Stimulated activated CD4-positive, alpha-beta T cell treated with anti-CD3 and anti-CD28 coated beads, Interleukin-2, amount 100 ng/mL, for 48 hours (primary cell): ENCODE measurements around the gene PLA2G7.
A peak's percentile ranks its signal among the peaks of the same experiment; 100 is the strongest.
"Not testable (repeated sequence)": the region's sequence is repeated elsewhere in the genome, so short reads cannot be mapped to it uniquely, and the experiment has no call there.

Source experiments
- DNase-seq, 2 donors: peaks; one replicate each; pipeline ENCODE4 v3.0.0-alpha.2; 2020

PLA2G7 gene

DNA sequence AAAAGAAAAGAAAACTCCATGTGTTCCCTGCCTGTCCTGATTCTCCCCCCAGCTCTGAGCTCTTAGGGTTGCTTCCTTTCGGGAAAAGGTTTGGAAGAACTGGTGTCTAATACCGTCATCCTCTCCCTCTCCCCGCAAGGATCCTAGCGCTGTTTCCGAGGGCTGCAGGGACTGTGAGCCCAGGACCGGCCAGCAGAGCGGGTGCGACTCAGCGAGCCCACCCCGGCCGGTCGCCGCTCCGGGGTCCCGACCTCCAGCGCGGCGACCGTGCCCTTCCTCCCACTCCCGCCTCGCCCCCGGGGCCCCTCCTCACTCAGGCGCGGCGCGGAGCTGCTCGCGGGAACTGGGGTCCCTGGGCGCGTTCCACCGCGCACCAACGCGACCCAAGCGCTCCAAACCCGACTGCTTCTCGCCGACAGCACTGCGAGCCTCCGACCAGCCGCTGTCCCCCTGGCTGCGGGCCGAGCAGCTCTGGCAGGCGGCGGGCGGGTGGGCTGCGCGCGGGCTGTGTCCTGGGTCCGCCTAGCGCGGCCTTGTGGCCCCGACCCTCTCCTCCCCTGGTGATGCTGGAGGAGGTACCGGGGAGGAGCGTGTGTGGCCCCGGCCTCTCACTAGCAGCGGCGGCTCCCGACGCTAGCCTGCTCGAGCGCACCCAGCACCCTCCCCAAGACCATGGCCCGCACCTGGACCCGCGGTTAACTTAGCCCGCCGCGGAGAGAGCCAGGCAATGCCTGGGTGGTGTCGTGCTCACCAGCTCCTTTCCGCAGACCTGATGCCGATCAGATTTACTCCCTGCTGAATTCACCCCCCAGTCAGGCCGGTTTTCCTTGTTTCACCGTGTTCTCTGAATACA lies at the start of gene PLA2G7:
PLA2G7 (minus strand) TSS at position 509 of the 853 bp plus-strand sequence. CDS start 12,484 bp downstream, outside the sequence.
- no peak for DNase-seq

DNA sequence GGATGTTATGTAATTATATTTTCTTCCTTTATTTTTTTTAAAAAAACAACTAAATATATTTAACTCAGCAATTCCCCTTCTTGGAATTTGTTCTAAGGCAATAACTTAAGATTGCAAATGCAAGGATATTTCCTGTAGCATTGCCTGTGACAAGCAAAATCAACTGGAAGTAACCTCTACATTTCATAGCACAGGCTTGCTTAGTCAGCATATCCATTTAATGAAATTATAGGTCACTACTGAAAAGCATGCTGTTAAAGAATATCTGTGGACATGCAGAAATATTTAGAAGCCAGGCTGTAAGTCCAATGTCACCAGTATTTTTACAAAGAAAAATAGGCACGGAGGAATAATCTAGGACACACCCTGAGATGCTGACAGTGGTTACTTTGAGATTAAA lies 49.4 kb upstream of the PLA2G7 start:
- no peak for DNase-seq

DNA sequence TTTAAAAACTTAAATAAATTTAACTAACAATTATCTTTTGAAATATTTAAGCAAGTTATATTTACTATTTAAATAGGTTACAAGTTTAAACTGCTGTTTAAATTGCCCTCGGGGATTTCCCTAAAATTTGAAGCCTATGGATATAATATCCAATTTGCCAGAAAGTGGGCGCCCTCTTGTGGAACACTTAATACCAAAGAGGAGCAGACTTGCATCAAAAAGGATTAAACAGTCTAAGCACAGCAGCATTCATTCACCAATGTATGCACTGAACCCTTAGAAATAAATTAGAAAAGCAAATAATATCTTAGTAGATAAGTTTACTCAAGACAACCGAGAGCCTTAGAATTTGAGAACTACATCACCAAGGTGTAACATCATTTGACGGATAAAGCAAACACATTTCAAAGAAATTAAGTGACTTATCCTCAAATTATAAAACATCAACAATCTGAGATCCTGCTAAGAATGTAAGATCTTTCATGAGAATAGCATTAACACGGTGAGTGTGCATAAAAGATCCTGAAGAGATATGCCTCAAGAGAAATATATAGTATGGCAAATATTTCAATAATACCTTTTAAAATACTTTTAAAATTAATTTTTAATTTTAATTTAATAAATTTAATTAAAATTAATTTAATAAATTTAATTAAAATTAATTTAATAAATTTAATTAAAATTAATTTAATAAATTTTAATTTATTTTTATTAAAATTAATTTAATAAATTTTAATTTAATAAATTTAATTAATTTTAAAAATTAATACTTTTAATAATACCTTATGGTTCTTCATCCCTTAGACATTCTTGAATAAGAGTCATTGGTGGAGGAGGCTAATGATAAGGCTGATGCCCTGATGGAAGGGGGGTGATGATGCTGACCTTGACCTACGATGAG lies 46.6 kb upstream of the PLA2G7 start:
- peak; percentile 20 to 33 for DNase-seq

DNA sequence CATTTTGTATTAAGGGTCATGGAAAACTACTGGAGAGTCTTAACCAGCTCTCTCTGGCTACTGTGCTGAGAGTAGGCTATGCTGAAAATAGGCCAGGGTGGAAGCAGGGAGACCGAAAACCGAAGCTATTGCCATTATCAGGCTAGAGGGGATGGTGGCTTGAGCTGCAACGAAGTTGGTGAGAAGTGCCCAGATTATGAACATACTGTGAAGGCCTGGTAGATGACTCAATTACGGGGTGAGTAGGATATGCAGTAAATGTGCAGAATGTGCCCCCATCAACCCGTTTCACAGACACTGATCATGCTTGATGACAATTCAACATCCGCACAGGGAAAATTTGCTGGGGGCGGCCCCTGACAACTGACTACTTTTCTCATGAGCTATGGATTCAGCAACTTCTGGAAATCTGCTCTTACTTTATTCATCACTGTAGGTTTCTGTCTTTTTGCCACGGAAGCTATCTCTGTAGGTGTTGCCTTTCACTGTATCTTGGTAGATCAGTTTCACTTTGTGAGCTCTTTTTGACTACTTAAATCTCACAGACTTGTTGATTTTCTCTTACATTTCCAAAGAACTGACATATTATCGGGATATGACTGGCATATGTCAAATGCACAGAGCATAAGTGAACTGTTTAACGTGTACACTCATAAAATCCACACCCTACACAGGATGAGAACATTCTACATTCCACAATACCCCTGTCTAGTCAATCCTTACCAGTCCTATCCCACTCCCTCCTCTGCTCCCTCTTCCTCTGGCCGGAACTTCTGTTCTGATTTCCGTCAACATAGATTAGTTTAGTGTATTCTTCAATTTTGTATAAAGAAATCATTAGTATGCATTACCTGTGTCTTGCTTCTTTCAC lies 42.5 kb upstream of the PLA2G7 start:
- no peak for DNase-seq

DNA sequence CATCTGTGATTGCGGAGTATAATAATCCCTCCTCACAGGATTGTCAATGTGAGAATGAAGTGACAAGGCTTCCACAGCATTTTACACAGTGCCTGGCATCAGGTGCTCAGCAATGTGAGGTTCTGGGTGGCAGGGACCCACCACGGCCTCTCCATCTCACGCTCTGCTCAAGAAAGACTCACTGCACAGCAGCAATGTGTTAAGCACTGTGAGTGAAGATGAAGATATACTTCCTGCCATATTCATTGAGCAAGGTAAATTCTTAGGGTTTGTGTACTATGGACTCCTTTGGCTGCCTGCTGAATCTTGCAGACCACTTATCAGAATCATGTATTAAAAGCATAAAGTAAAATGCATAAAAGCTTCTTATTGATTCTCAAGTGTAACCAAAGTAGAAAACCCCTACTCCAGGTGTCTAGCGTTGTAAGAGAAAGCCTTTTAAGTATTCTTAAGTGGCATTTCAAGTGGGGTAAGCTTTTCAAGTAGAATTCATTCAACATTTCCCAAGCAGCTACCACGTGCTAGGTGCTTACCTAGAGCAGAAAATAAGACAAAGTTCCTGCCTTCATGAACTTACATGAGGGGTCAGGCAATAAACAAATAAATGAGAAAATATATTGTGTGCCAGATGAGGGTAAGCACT lies 41.0 kb upstream of the PLA2G7 start:
- DNase-seq, result no peak

DNA sequence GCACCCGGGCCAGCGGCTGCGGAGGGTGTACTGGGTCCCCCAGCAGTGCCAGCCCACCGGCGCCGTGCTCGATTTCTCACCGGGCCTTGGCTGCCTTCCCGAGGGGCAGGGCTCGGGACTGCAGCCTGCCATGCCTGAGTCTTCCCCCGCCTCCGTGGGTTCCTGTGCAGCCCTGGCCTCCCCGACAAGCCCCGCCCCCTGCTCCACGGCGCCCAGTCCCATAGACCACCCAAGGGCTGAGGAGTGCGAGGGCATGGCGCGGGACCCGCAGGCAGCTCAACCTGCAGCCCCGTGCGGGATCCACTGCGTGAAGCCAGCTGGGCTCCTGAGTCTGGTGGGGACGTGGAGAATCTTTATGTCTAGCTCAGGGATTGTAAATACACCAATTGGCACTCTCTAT lies 39.6 kb upstream of the PLA2G7 start:
- DNase-seq, result not testable (repeated sequence)

DNA sequence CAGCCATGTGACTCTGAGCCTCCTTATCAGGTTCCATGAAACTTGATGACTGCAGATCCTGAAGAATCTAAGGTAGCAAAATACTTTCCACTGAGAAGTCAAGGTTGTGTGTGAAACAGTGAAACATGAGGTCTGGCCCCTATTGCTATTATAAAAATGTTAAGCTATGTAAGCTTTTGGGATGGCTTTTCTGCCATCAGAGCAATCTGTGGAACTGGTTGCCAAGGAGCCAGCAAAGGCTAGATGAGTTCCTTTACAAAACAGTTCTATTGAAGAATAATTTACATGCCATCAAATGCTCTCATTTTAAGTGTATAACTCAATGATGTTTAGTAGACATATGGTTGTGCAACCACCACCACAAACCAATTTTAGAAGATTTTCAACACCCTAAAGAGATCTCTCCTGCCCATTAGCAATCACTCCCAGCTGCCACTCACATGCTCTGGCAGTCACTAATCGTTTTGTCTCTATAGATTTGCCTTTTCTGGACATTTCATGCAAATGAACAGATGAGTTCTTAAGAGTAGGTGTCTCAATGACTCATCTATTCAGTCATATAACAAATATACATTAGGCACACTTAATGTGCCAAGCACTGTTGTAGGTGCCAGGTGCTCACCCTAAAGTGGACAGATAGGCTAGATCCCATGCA lies 38.2 kb upstream of the PLA2G7 start:
- DNase-seq, result no peak

DNA sequence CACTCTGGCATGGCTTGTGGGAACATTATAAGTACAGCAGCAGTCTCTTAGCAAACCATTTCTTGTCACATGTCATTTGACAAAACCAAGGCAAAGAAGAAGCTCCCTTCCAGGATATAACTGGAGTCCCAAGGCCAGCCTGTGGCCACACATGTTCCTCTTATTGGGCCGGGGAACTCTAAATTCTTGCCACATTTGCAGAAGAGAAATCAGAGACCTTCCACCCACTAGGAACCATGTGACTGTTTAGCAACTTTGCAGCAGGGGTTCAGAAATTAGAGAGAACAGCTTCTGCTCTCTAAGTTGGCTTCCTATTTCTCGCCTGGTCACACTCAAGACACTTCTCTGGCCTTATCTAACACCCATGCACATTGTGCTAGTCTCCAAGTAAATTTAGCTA lies 37.6 kb upstream of the PLA2G7 start:
- DNase-seq, result no peak

DNA sequence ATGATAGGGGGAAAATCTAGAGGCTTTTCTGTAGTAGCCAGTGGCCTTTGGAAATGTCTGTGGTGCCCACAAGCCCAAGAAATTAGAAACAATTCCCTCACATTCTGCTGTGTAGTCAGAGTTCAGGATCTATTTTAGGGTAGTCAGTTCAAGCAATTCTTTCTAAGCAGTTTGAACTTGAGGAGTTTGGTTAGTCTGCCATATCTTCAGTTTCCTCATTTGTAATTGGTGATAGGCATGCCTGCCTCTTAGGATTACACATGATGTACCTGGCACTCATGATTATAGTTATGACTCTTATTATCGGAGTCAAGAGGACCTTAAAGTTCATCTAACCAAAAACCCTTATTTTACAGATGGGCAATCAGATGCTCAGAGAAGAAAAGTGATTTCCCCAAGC lies 36.8 kb upstream of the PLA2G7 start:
- no peak for DNase-seq

DNA sequence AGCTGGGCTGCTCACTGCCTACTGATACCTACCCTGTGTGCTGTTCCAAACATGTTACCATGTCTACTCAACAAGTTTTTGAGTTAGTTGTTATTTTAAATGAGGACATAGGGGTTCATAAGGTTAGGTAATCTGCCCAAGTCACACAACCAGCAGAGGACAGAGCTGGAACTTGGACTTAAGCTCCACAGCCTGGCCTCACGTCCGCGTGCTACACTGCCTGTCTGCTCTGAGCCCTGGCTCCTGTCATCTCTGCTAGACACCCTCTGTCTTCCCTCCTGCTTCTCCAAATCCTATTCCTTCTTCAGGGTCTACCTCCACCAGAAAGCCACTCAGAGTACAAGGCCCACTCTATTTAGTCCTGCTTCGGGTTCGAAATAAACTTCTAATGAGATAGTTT lies 29.8 kb upstream of the PLA2G7 start:
- DNase-seq, result no peak

DNA sequence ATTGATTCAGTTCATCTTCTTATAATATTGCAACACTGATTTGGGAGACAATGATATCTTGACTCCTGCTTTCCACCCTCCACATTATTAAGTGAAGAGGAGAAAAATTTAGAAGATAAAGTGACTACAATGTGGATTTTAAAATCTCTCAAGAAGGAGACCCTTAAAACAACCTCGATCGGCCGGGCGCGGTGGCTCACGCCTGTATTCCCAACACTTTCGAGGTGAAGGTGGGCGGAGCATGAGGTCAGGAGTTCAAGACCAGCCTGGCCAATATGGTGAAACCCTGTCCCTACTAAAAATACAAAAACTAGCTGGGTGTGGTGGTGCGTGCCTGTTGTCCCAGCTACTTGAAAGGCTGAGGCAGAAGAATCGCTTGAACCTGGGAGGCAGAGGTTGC lies 29.1 kb upstream of the PLA2G7 start:
- DNase-seq, result not testable (repeated sequence)

DNA sequence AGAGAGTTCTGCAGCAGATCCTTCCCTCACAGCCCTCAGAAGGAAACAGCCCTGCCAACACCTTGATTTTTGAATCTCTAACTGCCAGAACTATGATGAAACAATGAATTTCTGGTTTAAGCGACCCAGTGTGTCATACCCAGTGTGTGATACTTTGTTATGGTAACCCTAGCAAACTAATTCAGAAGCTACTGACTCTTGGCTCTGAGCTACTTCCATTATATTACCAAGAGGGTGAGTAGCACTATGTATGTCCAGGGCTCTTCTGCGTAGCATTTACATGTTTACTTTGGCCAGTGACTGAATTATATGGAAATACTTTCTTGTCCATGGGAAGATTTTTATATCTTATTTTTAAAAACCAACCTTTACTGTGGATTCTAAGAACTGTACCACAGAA lies 28.3 kb upstream of the PLA2G7 start:
- DNase-seq, result no peak

DNA sequence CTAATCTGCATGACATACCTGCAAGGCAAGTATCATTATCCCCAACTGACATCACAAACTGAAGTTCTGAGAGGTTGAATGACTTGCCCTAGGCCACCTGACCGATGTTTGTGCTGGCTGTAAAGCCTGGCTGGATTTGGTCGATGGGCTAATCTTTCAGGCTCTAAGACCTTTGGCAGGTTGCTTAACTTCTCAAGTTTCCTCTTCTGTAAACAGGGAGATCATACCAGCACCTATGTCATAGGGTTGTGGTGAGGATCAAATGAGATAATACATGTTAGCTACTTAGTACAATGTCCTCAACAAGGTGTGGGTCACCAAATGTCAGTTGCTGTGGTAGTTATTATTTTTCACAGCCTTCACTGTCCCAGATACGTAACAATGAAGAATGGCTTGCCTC lies 25.8 kb upstream of the PLA2G7 start:
- no peak for DNase-seq

DNA sequence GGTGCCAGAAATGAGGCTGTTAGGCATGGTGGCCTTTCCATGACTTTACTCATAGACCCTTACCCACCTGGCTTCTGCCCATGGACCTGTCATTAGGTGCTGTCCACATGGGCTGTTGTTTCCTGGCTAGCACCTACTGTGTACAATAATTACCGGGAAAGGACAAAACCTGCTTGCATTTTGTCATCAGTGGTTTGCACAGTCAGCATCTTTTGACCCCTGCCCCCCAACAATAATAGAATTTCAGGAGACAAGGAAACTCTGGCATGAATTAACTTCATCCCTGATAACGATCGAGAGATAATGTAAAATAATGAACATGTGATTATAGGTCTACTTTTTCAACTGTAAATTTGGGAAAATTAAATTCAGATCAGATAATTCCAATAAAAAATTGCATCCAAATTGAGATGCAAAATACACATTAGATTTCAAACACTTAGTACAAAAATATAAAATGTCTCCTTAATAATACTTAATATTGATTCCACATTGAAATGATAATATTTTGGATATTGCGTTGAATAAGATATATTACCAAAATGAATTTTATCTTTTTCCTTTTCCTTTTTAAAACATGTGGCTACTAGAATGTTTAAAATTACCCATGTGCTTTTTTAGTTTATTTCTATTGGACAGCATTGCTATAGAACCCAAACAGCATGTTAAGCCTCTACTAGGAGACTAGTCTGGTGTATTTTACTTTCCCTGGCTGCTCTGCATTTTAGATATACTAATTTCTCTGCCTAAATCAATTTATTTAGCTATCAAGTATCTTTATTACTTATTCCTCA lies 24.0 kb upstream of the PLA2G7 start:
- DNase-seq, result no peak

DNA sequence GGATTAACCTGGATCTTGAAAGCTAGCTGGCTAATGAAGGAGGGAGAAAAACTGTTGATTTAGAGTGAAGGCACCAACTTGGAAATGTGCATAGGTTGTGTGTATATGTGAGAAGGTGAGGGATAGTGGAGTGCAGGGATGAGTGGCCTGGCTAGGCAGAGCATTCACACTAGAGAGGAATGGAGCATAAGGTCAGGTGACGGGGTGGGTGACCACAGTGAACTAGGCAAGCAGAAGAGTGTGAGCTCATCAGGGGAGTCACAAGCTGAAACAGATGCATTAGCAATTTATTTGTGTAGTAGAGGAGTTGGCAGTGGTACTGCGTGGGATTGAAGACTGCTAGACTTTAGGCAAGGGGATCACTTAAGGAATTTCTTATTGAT lies 22.0 kb upstream of the PLA2G7 start:
- no peak for DNase-seq

DNA sequence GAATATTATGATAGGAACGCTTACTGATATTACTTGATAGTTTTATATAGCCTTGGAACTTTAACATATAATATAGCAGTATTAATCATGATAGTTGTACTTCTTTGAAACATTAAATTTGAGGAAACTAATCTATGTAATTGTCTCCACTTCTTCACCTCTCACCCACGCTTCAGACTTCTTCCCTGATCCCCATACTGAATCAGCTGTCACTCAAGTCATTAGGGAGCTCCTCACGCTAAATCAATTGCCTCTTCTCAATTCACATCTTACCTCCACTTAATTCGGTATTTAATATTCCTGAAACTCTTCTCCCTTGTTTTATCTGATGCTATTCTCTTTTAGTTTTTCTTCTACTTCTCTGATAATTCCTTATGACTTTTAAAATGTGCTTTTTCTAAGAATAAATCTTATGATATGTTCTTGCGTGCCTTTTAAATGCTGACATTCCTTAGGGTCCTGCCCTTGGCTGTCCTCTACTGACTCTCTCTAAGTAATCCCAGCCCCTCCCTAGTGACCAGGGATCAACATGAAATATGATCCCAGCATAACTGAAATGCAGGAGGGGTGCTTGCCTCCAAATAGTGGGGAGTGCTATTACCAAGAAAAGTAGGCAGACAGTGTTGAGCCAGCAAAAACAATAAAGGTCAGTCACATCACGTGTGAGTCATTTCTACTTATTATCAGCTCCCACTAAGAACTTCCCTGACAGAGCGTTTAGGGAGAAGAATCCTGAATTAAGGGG lies 21.5 kb upstream of the PLA2G7 start:
- DNase-seq, result no peak

DNA sequence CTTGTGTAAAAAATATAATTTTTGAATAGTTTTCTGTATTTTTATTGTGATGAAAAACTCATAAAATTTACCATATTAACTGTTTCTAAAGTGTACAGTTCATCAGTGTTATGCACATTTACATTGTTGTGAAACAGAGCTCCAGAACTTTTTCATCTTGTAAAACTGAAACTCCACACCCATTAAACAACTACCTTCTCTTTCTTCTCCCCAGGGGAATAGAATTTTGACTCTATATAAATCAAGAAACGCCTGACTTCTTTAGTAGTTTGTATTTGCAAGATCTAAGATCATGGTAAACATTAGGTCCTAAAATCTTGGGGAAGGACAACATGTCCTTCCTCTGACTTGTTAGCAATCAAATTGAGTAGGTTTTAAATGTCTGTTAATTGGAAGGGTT lies 20.7 kb upstream of the PLA2G7 start:
- no peak for DNase-seq

DNA sequence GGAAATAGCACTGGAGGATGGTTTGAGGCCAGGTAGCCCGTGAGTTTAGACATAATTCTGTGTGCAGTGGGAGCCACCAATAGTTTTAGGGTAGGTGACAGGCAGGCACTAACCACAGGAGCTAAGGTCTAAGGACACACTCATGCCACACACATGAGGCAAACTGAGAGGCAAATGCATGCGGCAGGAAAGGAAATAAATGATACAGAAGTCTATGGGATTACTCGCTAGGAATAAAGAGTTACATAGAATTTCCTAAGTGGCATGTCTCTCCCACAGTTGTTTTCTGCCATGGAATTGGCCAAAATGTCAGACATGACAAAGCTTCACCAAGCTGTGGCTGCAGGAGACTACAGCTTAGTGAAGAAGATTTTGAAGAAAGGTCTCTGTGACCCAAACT lies 16.5 kb upstream of the PLA2G7 start:
- no peak for DNase-seq

DNA sequence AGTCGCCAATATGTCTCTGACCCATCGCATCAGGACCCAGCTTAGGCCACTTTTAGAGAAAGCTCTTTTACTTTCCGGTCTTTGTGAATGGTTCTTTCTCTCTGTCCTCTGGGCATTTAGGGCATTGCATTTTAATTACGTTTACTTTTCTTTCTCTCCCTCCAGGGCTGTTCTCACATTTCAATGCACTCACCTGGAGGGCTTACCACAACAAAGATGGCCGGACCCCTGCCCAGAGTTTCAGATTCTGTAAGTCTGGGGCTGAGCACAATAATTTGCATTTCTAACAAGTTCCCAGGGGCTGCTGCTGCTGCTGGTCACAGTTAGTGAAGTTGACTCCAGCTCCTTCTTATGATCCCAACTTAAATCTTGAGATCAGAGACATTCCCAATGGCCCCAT lies 14.6 kb upstream of the PLA2G7 start:
- DNase-seq, result no peak

DNA sequence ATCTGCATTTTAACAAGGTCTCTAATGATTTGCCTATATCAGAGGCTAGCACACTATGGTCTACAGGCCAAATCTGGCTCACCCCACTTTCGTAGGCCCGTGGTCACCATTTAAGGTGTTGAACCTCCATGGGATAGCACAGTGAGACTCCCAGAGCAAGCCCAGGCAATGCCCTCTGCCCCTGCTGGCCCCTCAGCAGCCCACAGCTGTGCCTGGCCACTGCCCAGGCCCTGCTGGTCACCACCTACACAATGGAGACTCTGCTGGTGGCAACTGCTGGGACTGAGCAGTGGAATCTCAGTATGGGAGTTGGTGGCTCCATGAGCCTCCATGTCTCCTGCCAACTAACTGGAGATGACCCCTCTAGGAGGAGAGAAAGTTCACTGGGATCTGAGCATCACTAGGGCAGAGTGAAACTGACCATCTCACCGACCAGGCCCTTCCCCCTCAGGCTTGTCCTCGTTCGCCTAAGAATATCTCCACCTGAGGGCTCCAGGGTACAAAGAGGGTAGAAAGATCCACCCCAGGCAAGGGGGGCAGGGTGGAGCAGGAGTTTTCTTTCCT lies 13.8 kb upstream of the PLA2G7 start:
- DNase-seq, result no peak
